Naive thymus-derived CD4-positive, alpha-beta T cell (primary cell): Measurements from ENCODE around the gene MCM9. TPM values are rescaled to one million over a fixed set of nuclear protein-coding genes. Genes with fewer than 3 reads are reported as not detected.

Experiments used
- ATAC-seq: fragments of 150-1000 bp; cut with Tn5 transposase; 2 replicates; pipeline ENCODE4 v1.10.0; 2021; ENCODE audit warnings: mild to moderate bottlenecking, moderate library complexity
- CTCF ChIA-PET: fragments of 350-600 bp; sonication (Branson Sonifier 250); formaldehyde crosslinking; loops from one replicate; lab custom pipeline; 2021; ENCODE audit warnings: antibody characterized with exemption; lab: Charles Lee
- POLR2A ChIA-PET: fragments of 350-600 bp; sonication (Branson Sonifier 250); formaldehyde crosslinking; loops from one replicate; lab custom pipeline; 2021; ENCODE audit warnings: antibody characterized with exemption, inconsistent platforms; lab: Charles Lee
- DNase-seq, 9 donors: peaks; one replicate each; pipeline versions ENCODE4 v3.0.0 to v3.0.0-alpha.2; 2020 to 2022; ENCODE audit warnings: mixed read lengths in 1 of 9
- H3K27ac ChIP-seq: one replicate; pipeline ENCODE4 v1.7.0; 2013; ENCODE audit warnings: mild to moderate bottlenecking, low read depth, low read length, moderate library complexity
- H3K27me3 ChIP-seq, 2 donors: one replicate each; pipeline ENCODE4 v1.7.0; 2013; ENCODE audit warnings: low read length in 2 of 2, mild to moderate bottlenecking in 2 of 2, moderate library complexity in 2 of 2; ENCODE audit not compliant: control insufficient read depth in 2 of 2, insufficient read depth in 2 of 2
- H3K36me3 ChIP-seq, 3 experiments: 1 replicate in 2 of 3; 2 replicates in 1 of 3; pipeline ENCODE4 v1.7.0; 2013; ENCODE audit warnings: low read length in 3 of 3, mild to moderate bottlenecking in 3 of 3, moderate library complexity in 1 of 3; ENCODE audit not compliant: insufficient read depth in 3 of 3, control insufficient read depth in 2 of 3
- H3K4me1 ChIP-seq, 2 donors: one replicate each; pipeline ENCODE4 v1.7.0; 2013; ENCODE audit warnings: low read length in 2 of 2, mild to moderate bottlenecking in 2 of 2, moderate library complexity in 1 of 2; ENCODE audit not compliant: control insufficient read depth in 2 of 2, insufficient read depth in 2 of 2
- H3K4me3 ChIP-seq: 2 replicates; pipeline ENCODE4 v1.7.0; 2013; ENCODE audit warnings: mild to moderate bottlenecking, low read length
- H3K9me3 ChIP-seq, 3 experiments: 1 replicate in 2 of 3; 2 replicates in 1 of 3; pipeline ENCODE4 v1.7.0; 2013; ENCODE audit warnings: low read length in 3 of 3; ENCODE audit not compliant: control insufficient read depth in 2 of 3
- H3K27ac Mint-ChIP-seq, 9 donors: one replicate each; pipeline ENCODE4 v1.8.0; 2020 to 2022; ENCODE audit warnings: mixed read lengths in 9 of 9, mild to moderate bottlenecking in 8 of 9, moderate library complexity in 5 of 9, inconsistent platforms in 2 of 9
- H3K27me3 Mint-ChIP-seq, 5 donors: one replicate each; pipeline ENCODE4 v1.8.0; 2021 to 2022; ENCODE audit warnings: mixed read lengths in 5 of 5, mild to moderate bottlenecking in 1 of 5
- H3K36me3 Mint-ChIP-seq, 5 donors: one replicate each; pipeline ENCODE4 v1.8.0; 2020 to 2022; ENCODE audit warnings: mixed read lengths in 5 of 5, mild to moderate bottlenecking in 3 of 5, inconsistent platforms in 1 of 5
- H3K4me1 Mint-ChIP-seq, 7 donors: one replicate each; pipeline ENCODE4 v1.8.0; 2020 to 2022; ENCODE audit warnings: mixed read lengths in 7 of 7, mild to moderate bottlenecking in 3 of 7, inconsistent platforms in 1 of 7
- H3K4me3 Mint-ChIP-seq, 10 donors: one replicate each; pipeline ENCODE4 v1.8.0; 2020 to 2022; ENCODE audit warnings: mild to moderate bottlenecking in 10 of 10, mixed read lengths in 10 of 10, moderate library complexity in 6 of 10, inconsistent platforms in 2 of 10
- H3K9me3 Mint-ChIP-seq, 11 donors: one replicate each; pipeline ENCODE4 v1.8.0; 2020 to 2022; ENCODE audit warnings: mixed read lengths in 11 of 11, mild to moderate bottlenecking in 4 of 11, inconsistent platforms in 1 of 11, moderate library complexity in 1 of 11
- intact Hi-C, 2 donors: fragments of 100-400 bp; cut with micrococcal nuclease; formaldehyde crosslinking; loops; one replicate each; pipeline ENCODE4 v1.15.1; 2023
- polyA plus RNA-seq, 2 donors: library from polyadenylated mRNA; unstranded; fragments of 300-500 nt; fragmentation: Illumina TruSeq; gene quantifications; one replicate each; pipeline ENCODE4 v1.2.3, GENCODE V29; 2021
- total RNA-seq, 6 experiments: library from RNA in 5 of 6; stranded (reverse) in 5 of 6; gene quantifications; 1 replicate in 5 of 6; 2 replicates in 1 of 6; pipeline ENCODE4 v1.2.3 and lab custom pipeline; 2021 to 2026

MCM9 gene
- total and polyA plus RNA-seq, 7 experiments from 2014 or later, result 12.1 to 33.7 (median 30.6) TPM

DNA sequence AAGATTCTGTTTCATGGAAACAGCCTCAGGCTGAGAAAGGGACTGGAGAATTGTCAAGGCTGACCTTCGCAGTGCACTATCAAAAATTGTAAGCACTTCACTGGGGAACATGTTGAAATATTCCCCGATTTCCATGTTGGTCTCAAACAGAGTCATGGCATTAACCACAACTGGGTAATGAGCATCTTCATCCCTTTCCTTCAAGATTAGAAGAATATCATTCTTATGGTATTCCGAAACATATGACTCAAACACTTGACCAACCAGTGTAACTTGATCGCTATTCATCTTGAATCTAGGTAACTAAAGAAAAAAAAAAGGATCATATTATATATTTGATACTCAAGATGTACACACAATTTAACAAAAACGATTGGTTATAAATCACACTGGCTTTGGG, 3.5 kb downstream of the MCM9 start:
- H3K4me3 Mint-ChIP-seq, result no peak overlapping the region
- H3K36me3 Mint-ChIP-seq, result peaks cover 0 to 27% (median 25%) of the 10 kb centered on the region in 5 donors
- Histone ChIP-seq H3K4me1 (peaks cover 4 to 8% of the 10 kb centered on the region in 2 donors), H3K27ac (no peak overlapping the region), H3K36me3 (peaks cover 0 to 17% (median 0%) of the 10 kb centered on the region in 3 experiments), H3K27me3 (no peaks in the 10 kb centered on the region), H3K4me3 (no peak overlapping the region), H3K9me3 (no peaks in the 10 kb centered on the region)
- no peak for DNase-seq
- no peaks in the 10 kb centered on the region for H3K9me3 Mint-ChIP-seq
- no peaks in the 10 kb centered on the region for H3K27me3 Mint-ChIP-seq
- POLR2A ChIA-PET, result no interaction called here
- intact Hi-C loops, result loop anchor here (10.0 kb wide), 4 partner anchors 367 to 1447 kb away; partner anchors contain the start of genes DCBLD1 (in 1 of the 2), MAN1A1 (in 1 of the 2) and NUS1 (in 1 of the 2)
- no peak for ATAC-seq
- H3K27ac Mint-ChIP-seq, result no peak overlapping the region
- H3K4me1 Mint-ChIP-seq, result peaks cover 21 to 45% (median 36%) of the 10 kb centered on the region in 7 donors
- CTCF ChIA-PET, result no interaction called here

DNA sequence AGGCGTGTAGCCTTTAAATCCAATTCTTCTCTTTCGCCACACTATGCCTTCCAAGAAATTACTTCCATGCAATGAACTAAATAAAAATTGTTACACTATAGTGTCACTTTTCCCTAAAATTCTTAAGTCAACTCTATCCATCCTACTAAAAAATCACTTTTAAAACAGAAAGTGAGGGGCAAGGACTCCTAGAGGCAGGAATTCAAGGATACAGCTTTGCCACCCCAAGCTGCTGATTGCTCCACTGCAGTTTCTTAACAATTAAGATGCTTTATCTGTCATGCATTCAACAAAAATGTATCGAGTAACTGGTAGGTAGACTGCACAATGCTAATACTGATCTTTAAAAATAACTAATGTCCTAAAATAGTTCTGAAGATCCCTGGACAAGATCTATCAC, 4.3 kb downstream of the MCM9 start:
- Histone ChIP-seq H3K4me1 (peaks cover 4 to 8% of the 10 kb centered on the region in 2 donors), H3K27ac (no peak overlapping the region), H3K4me3 (no peak overlapping the region), H3K36me3 (peaks cover 0 to 17% (median 0%) of the 10 kb centered on the region in 3 experiments), H3K27me3 (no peaks in the 10 kb centered on the region), H3K9me3 (no peaks in the 10 kb centered on the region)
- intact Hi-C loops, result loop anchor here (10.0 kb wide), 4 partner anchors 366 to 1446 kb away; partner anchors contain the start of genes DCBLD1 (in 1 of the 2), MAN1A1 (in 1 of the 2) and NUS1 (in 1 of the 2)
- DNase-seq, result no peak
- H3K9me3 Mint-ChIP-seq, result no peaks in the 10 kb centered on the region
- no peak for ATAC-seq
- peaks cover 15 to 48% (median 34%) of the 10 kb centered on the region in 7 donors for H3K4me1 Mint-ChIP-seq
- no peak overlapping the region for H3K4me3 Mint-ChIP-seq
- peaks cover 3 to 30% (median 28%) of the 10 kb centered on the region in 5 donors for H3K36me3 Mint-ChIP-seq
- ChIA-PET CTCF (no interaction called here), POLR2A (no interaction called here)
- H3K27ac Mint-ChIP-seq, result no peak overlapping the region
- no peaks in the 10 kb centered on the region for H3K27me3 Mint-ChIP-seq

DNA sequence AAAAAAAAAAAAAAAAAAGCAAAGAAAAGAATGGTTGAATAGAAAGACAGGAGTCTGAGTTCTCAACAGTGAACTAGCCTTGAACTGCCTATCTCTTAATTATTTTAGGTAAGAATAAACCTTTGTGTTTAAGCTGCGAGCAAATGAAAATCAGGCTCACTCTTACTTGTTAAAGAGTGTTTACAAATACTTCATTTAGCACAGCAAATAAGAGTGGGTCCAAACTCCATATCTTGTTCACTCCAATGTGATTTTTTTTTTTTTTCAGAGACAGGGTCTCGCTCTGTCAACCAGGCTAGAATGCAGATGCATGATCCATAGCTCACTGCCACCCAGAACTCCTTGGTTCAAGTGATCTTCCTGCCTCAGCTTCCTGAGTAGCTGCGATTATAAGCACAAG, 11.9 kb downstream of the MCM9 start:
- H3K4me1 ChIP-seq, result no peaks in the 10 kb centered on the region
- H3K27ac Mint-ChIP-seq, result no peak overlapping the region
- no peak overlapping the region for H3K27ac ChIP-seq
- intact Hi-C loops, result no loop called here
- no peaks in the 10 kb centered on the region for H3K9me3 Mint-ChIP-seq
- ATAC-seq (no peak), DNase-seq (no peak)
- H3K4me3 ChIP-seq, result no peak overlapping the region
- ChIA-PET POLR2A (no interaction called here), CTCF (interaction anchor here (0.7 kb wide), 1 partner anchor 11 kb away, joined by 3 read pairs; no protein-coding TSS in a partner anchor)
- H3K36me3 Mint-ChIP-seq, result peaks cover 8 to 64% (median 47%) of the 10 kb centered on the region in 5 donors
- no peak overlapping the region for H3K4me3 Mint-ChIP-seq
- no peaks in the 10 kb centered on the region for H3K27me3 ChIP-seq
- no peaks in the 10 kb centered on the region for H3K9me3 ChIP-seq
- H3K36me3 ChIP-seq, result peaks cover 12 to 46% (median 20%) of the 10 kb centered on the region in 3 experiments
- H3K4me1 Mint-ChIP-seq, result peaks cover 0 to 22% (median 4%) of the 10 kb centered on the region in 7 donors
- no peaks in the 10 kb centered on the region for H3K27me3 Mint-ChIP-seq

DNA sequence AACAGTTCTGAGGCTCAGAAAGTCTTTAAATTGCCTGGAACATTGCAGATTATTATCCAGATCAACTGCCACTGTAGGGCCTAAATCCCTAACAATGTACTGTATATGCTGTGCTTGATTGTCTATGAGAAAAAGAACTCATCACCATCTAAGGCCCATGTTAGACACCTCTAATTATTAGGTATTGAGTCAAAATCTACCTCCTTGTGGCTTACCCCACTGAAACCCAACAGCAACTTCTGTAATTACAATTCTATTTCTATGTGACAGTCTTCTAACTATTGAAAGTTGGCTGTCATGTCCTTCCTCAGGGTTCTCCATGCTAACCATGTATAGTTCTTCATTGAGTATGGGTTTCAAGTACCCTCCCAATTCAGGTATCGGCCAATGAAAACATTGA, 13.9 kb downstream of the MCM9 start:
- Histone ChIP-seq H3K4me3 (no peak overlapping the region), H3K27me3 (no peaks in the 10 kb centered on the region), H3K36me3 (peaks cover 12 to 53% (median 20%) of the 10 kb centered on the region in 3 experiments), H3K9me3 (no peaks in the 10 kb centered on the region), H3K4me1 (no peaks in the 10 kb centered on the region), H3K27ac (no peak overlapping the region)
- POLR2A ChIA-PET, result interaction anchor here (1.2 to 1.3 kb wide), 2 partner anchors 10 to 362 kb away, joined by 3 read pairs; no protein-coding TSS in a partner anchor
- no peaks in the 10 kb centered on the region for H3K9me3 Mint-ChIP-seq
- peaks cover 0 to 15% (median 3%) of the 10 kb centered on the region in 7 donors for H3K4me1 Mint-ChIP-seq
- no peak for ATAC-seq
- H3K36me3 Mint-ChIP-seq, result peaks cover 8 to 59% (median 46%) of the 10 kb centered on the region in 5 donors
- H3K27ac Mint-ChIP-seq, result peak overlapping the region in 2 of 9 donors; percentile 21 to 26
- intact Hi-C loops, result loop anchor here in 1 of 2 donors (2.0 kb wide), 1 partner anchor 14 kb away; no protein-coding TSS in a partner anchor
- CTCF ChIA-PET, result no interaction called here
- H3K27me3 Mint-ChIP-seq, result no peaks in the 10 kb centered on the region
- DNase-seq, result no peak
- H3K4me3 Mint-ChIP-seq, result no peak overlapping the region

DNA sequence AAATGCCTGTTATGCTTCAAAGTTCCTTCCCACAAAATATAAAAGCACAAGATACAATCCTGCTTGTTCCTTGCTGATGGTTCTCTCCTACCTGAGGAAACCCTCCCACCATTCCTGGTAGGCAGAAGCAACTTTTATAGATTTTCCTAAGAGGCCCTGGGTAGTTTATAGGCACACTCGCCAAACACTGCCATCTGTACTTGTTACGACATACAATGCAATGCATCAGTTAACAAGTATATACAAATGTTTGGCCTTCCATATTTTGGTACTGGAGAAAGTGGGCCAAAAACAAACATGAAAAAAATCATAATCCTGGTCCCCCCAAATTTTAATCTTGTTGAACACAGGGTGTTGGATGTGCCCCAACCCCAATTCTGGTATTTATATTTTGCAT, 16.6 kb downstream of the MCM9 start:
- POLR2A ChIA-PET, result no interaction called here
- Histone ChIP-seq H3K36me3 (peaks cover 9 to 73% (median 27%) of the 10 kb centered on the region in 3 experiments), H3K4me1 (no peaks in the 10 kb centered on the region), H3K27me3 (no peaks in the 10 kb centered on the region), H3K4me3 (no peak overlapping the region), H3K9me3 (no peaks in the 10 kb centered on the region), H3K27ac (no peak overlapping the region)
- DNase-seq (no peak), ATAC-seq (no peak)
- H3K4me1 Mint-ChIP-seq, result peaks cover 0 to 11% (median 3%) of the 10 kb centered on the region in 7 donors
- CTCF ChIA-PET, result no interaction called here
- H3K27ac Mint-ChIP-seq, result peak overlapping the region in 3 of 9 donors; percentile 20 to 72 (median 50)
- H3K27me3 Mint-ChIP-seq, result no peaks in the 10 kb centered on the region
- peaks cover 4 to 62% (median 49%) of the 10 kb centered on the region in 5 donors for H3K36me3 Mint-ChIP-seq
- no peaks in the 10 kb centered on the region for H3K9me3 Mint-ChIP-seq
- H3K4me3 Mint-ChIP-seq, result no peak overlapping the region
- intact Hi-C loops, result no loop called here

DNA sequence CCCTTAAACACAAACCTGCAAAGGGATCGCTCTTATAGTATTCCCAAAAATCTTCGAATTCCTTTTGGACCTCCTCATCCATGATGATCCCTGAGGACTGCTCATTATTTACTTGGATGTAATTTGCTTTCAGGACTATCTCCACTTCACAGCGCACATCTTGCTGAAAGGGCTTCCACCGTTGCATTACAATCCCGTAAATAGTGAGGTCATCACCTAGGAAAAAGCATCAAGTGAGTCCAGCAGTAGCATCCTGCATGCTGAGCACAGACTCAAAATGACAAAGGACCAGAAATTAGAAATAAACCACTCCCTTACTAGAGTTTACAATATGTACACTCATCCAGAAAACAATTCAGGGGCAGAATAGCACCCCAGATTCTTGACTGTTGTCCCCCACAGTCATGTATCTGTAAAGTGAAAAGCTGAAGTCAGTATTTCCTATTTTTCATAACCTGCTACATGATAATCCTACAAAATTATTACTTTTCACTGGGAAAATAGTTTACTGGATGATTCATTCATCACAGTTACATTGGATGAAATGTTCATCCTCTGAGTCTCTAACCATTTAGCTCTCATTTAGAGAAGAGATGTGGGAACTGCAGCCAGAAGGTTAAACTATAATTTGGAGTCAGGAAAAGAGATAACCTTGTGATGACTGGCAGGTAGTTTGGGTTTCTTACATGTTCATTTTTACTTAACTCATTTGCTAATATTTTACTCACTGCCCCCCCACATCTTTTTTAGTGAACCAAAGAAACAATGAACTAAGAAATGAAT, 17.2 kb downstream of the MCM9 start:
- POLR2A ChIA-PET, result no interaction called here

More for the DNA sequence above, 17.2 kb downstream of the MCM9 start:
- Histone ChIP-seq H3K27ac (no peak overlapping the region), H3K27me3 (no peaks in the 10 kb centered on the region), H3K9me3 (no peaks in the 10 kb centered on the region), H3K4me3 (no peak overlapping the region), H3K36me3 (peaks cover 9 to 74% (median 26%) of the 10 kb centered on the region in 3 experiments), H3K4me1 (no peaks in the 10 kb centered on the region)
- Mint-ChIP-seq H3K27ac (peak overlapping the region in 3 of 9 donors; percentile 21 to 72 (median 50)), H3K9me3 (no peaks in the 10 kb centered on the region), H3K27me3 (no peaks in the 10 kb centered on the region), H3K36me3 (peaks cover 4 to 66% (median 47%) of the 10 kb centered on the region in 5 donors), H3K4me3 (no peak overlapping the region), H3K4me1 (peaks cover 0 to 15% (median 3%) of the 10 kb centered on the region in 7 donors)
- CTCF ChIA-PET, result no interaction called here
- intact Hi-C loops, result loop anchor here in 1 of 2 donors (2.0 kb wide), 1 partner anchor 17 kb away; no protein-coding TSS in a partner anchor
- ATAC-seq (no peak), DNase-seq (no peak)
